H9 (cell line): Measurements from ENCODE around the gene VPS33A. TPM values are rescaled to one million over a fixed set of nuclear protein-coding genes. Genes with fewer than 3 reads are reported as not detected.
A peak's percentile ranks its signal among the peaks of the same experiment; 100 is the strongest.

Source experiments
- DNase-seq: peaks from one replicate; pipeline ENCODE4 v3.0.0-alpha.2; 2017
- H2AFZ ChIP-seq: one replicate; pipeline ENCODE4 v1.6.1; 2013; ENCODE audit warnings: mild to moderate bottlenecking, low read length, control low read depth, moderate library complexity
- H2AK5ac ChIP-seq: 2 replicates; pipeline ENCODE4 v1.6.1; 2013; ENCODE audit warnings: low read length, control low read depth, mixed read lengths; ENCODE audit not compliant: insufficient read length
- H2BK120ac ChIP-seq: one replicate; pipeline ENCODE4 v1.6.1; 2013; ENCODE audit warnings: low read depth, mild to moderate bottlenecking, low read length, control low read depth, inconsistent platforms; ENCODE audit not compliant: poor library complexity, severe bottlenecking
- H2BK12ac ChIP-seq: 2 replicates; pipeline ENCODE4 v1.6.1; 2013; ENCODE audit warnings: low read length, control low read depth, mixed read lengths, low read depth; ENCODE audit not compliant: insufficient read length
- H2BK15ac ChIP-seq: 2 replicates; pipeline ENCODE4 v1.6.1; 2013; ENCODE audit warnings: low read depth, low read length, control low read depth
- H2BK20ac ChIP-seq: one replicate; pipeline ENCODE4 v1.6.1; 2013; ENCODE audit warnings: low read depth, mild to moderate bottlenecking, low read length, control low read depth, inconsistent platforms; ENCODE audit not compliant: poor library complexity, severe bottlenecking
- H2BK5ac ChIP-seq: 2 replicates; pipeline ENCODE4 v1.6.1; 2013; ENCODE audit warnings: low read length, control low read depth, mixed read lengths; ENCODE audit not compliant: insufficient read length
- H3K14ac ChIP-seq: 2 replicates; pipeline ENCODE4 v1.6.1; 2013; ENCODE audit warnings: low read length, control low read depth; ENCODE audit not compliant: insufficient read depth
- H3K18ac ChIP-seq: 2 replicates; pipeline ENCODE4 v1.6.1; 2013; ENCODE audit warnings: low read depth, mild to moderate bottlenecking, mixed read lengths, low read length, control low read depth; ENCODE audit not compliant: insufficient read length
- H3K23ac ChIP-seq: 2 replicates; pipeline ENCODE4 v1.6.1; 2013; ENCODE audit warnings: low read length, control low read depth, mixed read lengths, low read depth; ENCODE audit not compliant: insufficient read length
- H3K23me2 ChIP-seq: 2 replicates; pipeline ENCODE4 v1.6.1; 2013; ENCODE audit warnings: low read depth, mild to moderate bottlenecking, mixed read lengths, low read length, control low read depth; ENCODE audit not compliant: insufficient read length, poor library complexity, severe bottlenecking
- H3K27ac ChIP-seq: 2 replicates; pipeline ENCODE4 v1.5.1; 2013; ENCODE audit warnings: low read length, control low read depth, mixed read lengths, low read depth; ENCODE audit not compliant: insufficient read length
- H3K27me3 ChIP-seq: 2 replicates; pipeline ENCODE4 v1.6.1; 2013; ENCODE audit warnings: low read length, control low read depth, inconsistent platforms; ENCODE audit not compliant: insufficient read depth
- H3K4ac ChIP-seq: 2 replicates; pipeline ENCODE4 v1.6.1; 2013; ENCODE audit warnings: low read depth, mild to moderate bottlenecking, control low read depth, inconsistent platforms, low read length, moderate library complexity
- H3K4me1 ChIP-seq: 2 replicates; pipeline ENCODE4 v1.6.1; 2013; ENCODE audit warnings: low read length, control low read depth, inconsistent platforms; ENCODE audit not compliant: insufficient read depth
- H3K4me2 ChIP-seq: 2 replicates; pipeline ENCODE4 v1.6.1; 2013; ENCODE audit warnings: low read length, control low read depth, mixed read lengths; ENCODE audit not compliant: insufficient read length, insufficient read depth
- H3K56ac ChIP-seq: 2 replicates; pipeline ENCODE4 v1.6.1; 2013; ENCODE audit warnings: low read depth, mild to moderate bottlenecking, mixed read lengths, low read length, control low read depth; ENCODE audit not compliant: insufficient read length
- H3K79me1 ChIP-seq: 2 replicates; pipeline ENCODE4 v1.6.1; 2013; ENCODE audit warnings: low read depth, mild to moderate bottlenecking, moderate library complexity, low read length, control low read depth, inconsistent platforms; ENCODE audit not compliant: insufficient read depth, poor library complexity, severe bottlenecking
- H3K79me2 ChIP-seq: 2 replicates; pipeline ENCODE4 v1.6.1; 2013; ENCODE audit warnings: low read length, control low read depth, inconsistent platforms; ENCODE audit not compliant: insufficient read depth
- H3K9ac ChIP-seq: 2 replicates; pipeline ENCODE4 v1.6.1; 2013; ENCODE audit warnings: low read length, control low read depth, mixed read lengths; ENCODE audit not compliant: insufficient read length; ENCODE audit errors: extremely low read depth
- H3K9me3 ChIP-seq: one replicate; pipeline ENCODE4 v1.6.1; 2013; ENCODE audit warnings: low read depth, low read length, inconsistent platforms; ENCODE audit not compliant: control insufficient read depth
- H3T11ph ChIP-seq: one replicate; pipeline ENCODE4 v1.6.1; 2013; ENCODE audit warnings: mild to moderate bottlenecking, low read length, control low read depth, inconsistent platforms
- H4K20me1 ChIP-seq: one replicate; pipeline ENCODE4 v1.6.1; 2013; ENCODE audit not compliant: control insufficient read depth, insufficient read length, insufficient read depth
- H4K5ac ChIP-seq: 2 replicates; pipeline ENCODE4 v1.6.1; 2013; ENCODE audit warnings: low read depth, mild to moderate bottlenecking, mixed read lengths, low read length, control low read depth; ENCODE audit not compliant: insufficient read length
- H4K8ac ChIP-seq: replicated peaks from 2 replicates; pipeline ENCODE4 v1.6.1; 2013; ENCODE audit warnings: low read length, control low read depth, mixed read lengths, low read depth; ENCODE audit not compliant: insufficient read length
- H4K91ac ChIP-seq: 2 replicates; pipeline ENCODE4 v1.6.1; 2013; ENCODE audit warnings: low read depth, mild to moderate bottlenecking, moderate library complexity, mixed read lengths, low read length, control low read depth; ENCODE audit not compliant: insufficient read length
- H3K27ac Mint-ChIP-seq, 3 experiments: 2 replicates in 2 of 3; 3 replicates in 1 of 3; pipeline ENCODE4 v1.8.0; 2020 to 2021; ENCODE audit warnings: mixed read lengths in 3 of 3, mild to moderate bottlenecking in 1 of 3, moderate library complexity in 1 of 3
- H3K27me3 Mint-ChIP-seq: 2 replicates; pipeline ENCODE4 v1.8.0; 2021; ENCODE audit warnings: low read depth, mild to moderate bottlenecking, moderate library complexity, mixed read lengths
- H3K36me3 Mint-ChIP-seq, 3 experiments: 2 replicates in 2 of 3; 3 replicates in 1 of 3; pipeline ENCODE4 v1.8.0; 2020 to 2021; ENCODE audit warnings: low read depth in 3 of 3, mixed read lengths in 3 of 3; ENCODE audit not compliant: insufficient read depth in 1 of 3
- H3K4me1 Mint-ChIP-seq, 2 experiments: 2 replicates each; pipeline ENCODE4 v1.8.0; 2020; ENCODE audit warnings: mixed read lengths in 2 of 2
- H3K4me3 Mint-ChIP-seq, 2 experiments: 2 replicates in 1 of 2; 3 replicates in 1 of 2; pipeline ENCODE4 v1.8.0; 2020 to 2021; ENCODE audit warnings: mild to moderate bottlenecking in 2 of 2, mixed read lengths in 2 of 2, moderate library complexity in 1 of 2
- H3K9me3 Mint-ChIP-seq, 2 experiments: 2 replicates in 1 of 2; 3 replicates in 1 of 2; pipeline ENCODE4 v1.8.0; 2020; ENCODE audit warnings: mild to moderate bottlenecking in 2 of 2, mixed read lengths in 2 of 2, moderate library complexity in 1 of 2
- CTCF ChIP-seq: fragments of 200-600 bp; sonication (generic); conservative IDR thresholded peaks from 3 replicates; pipeline ENCODE4 v1.8.0; 2021; ENCODE audit warnings: antibody characterized with exemption, mild to moderate bottlenecking
- WGBS: extraction: QIAGEN DNeasy Blood & Tissue Kit; methylation state at CpG from one replicate; pipeline ENCODE4 v1.1.7; 2013; ENCODE audit warnings: missing lambda C conversion rate, low lambda C conversion rate, mixed read lengths; ENCODE audit not compliant: insufficient read length; ENCODE audit errors: extremely low coverage; 5-methylcytosine and 5-hydroxymethylcytosine counted together
- total RNA-seq: library from RNA; stranded (reverse); gene quantifications from 2 replicates; pipeline ENCODE4 v1.2.1, GENCODE V29; 2021

The VPS33A gene
- total RNA-seq, 1 experiment from 2014 or later, result 45.9 TPM

- no peak overlapping the region for H3K23ac ChIP-seq
- H3K27me3 ChIP-seq, result peaks cover 4% of the 10 kb centered on the region; the same call in 1 of the 2 replicates
- no CpG with 5 or more reads among the region's 23 CpGs for WGBS
- peaks cover 25 to 30% of the 10 kb centered on the region in 2 experiments for H3K4me1 Mint-ChIP-seq
- no peaks in the 10 kb centered on the region for H4K20me1 ChIP-seq
- H3K79me1 ChIP-seq, result no peaks in the 10 kb centered on the region
- no peak overlapping the region for H3T11ph ChIP-seq
- H2BK12ac ChIP-seq, result no peak overlapping the region
- no peak overlapping the region for H4K5ac ChIP-seq
- H3K4me2 ChIP-seq, result no peak overlapping the region
- H3K18ac ChIP-seq, result no peak overlapping the region
- H3K36me3 Mint-ChIP-seq, result peaks cover 16 to 31% (median 26%) of the 10 kb centered on the region in 3 experiments; a peak in 6 of 7 replicates
- H3K27ac Mint-ChIP-seq, result no peak overlapping the region
- no peak for TF ChIP-seq CTCF
- no peak overlapping the region for H2BK5ac ChIP-seq
- no peaks in the 10 kb centered on the region for H3K9me3 ChIP-seq
- DNase-seq, result no peak
- H2BK120ac ChIP-seq, result no peak overlapping the region
- H3K4me3 Mint-ChIP-seq, result peak overlapping the region; percentile 53 to 75
- H2BK15ac ChIP-seq, result no peak overlapping the region
- no peak overlapping the region for H3K27ac ChIP-seq
- peaks cover 50% of the 10 kb centered on the region for H3K27me3 Mint-ChIP-seq
- H4K8ac ChIP-seq, result no peak overlapping the region
- H3K14ac ChIP-seq, result no peak overlapping the region
- no peaks in the 10 kb centered on the region for H3K79me2 ChIP-seq
- no peak overlapping the region for H4K91ac ChIP-seq
- no peak overlapping the region for H3K56ac ChIP-seq
- H2AK5ac ChIP-seq, result no peak overlapping the region
- H3K9me3 Mint-ChIP-seq, result no peaks in the 10 kb centered on the region
- H2BK20ac ChIP-seq, result no peak overlapping the region
- peaks cover 7% of the 10 kb centered on the region for H3K23me2 ChIP-seq
- no peaks in the 10 kb centered on the region; the same call in 1 of the 2 replicates for H3K4me1 ChIP-seq
- H2AFZ ChIP-seq, result no peak overlapping the region
- H3K9ac ChIP-seq, result no peak overlapping the region
- H3K4ac ChIP-seq, result no peak overlapping the region
Measured at GRCh38 chr12:122205053-122205925, 61.0 kb downstream of the VPS33A start.
